ENCODE data around the gene UHMK1.
A peak's percentile ranks its signal among the peaks of the same experiment; 100 is the strongest.

UHMK1 gene

DNA sequence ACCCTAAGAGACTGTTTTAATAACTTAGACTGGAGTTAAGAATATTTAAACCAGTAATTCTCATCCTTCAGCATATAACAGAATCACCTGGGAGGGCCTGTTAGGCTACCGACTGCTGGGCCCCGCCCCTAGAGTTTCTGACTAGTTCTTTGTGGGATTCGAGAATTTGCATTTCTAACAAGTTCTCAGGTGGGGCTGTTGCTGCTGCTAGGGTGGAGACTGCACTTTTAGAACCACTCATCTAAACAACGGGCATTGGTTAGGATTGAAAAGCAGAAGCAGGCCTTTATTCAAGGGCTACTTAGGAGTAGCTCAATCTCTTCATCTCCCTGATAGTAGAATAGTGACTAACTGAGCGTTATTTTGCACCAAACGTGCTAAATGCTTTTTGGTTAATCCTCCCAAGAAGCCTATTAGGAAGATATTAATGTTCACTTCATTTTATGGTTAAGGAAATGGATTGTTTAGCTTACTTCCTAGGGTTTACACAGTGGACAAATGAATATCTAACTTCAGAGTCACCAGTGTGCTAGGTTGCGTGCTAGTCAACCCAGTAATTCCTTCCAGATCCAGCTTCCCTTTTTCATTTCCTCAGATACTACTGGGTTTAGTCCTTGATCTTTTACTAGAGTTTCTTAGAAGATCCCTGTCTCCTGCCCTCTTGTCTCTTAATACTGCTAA is 32.8 kb downstream of the UHMK1 start:
- DNase-seq (ENCODE audit: low read depth): no peak

DNA sequence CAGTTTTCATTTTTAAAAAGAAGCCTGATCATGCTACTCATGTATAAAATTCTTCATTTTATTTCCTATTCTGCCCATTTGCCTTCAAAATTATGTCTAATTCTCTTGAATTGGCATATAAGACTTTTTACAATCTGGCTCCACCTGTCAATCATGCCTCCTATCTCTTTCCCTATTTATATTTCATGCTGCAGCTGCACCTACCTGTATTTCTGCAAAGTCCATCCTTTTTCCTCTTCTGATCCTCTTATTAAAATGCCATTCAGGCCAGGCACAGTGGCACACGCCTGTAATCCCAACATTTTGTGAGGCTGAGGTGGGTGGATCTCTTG is 33.3 kb downstream of the UHMK1 start:
- no peak for DNase-seq (ENCODE audit: low read depth)

DNA sequence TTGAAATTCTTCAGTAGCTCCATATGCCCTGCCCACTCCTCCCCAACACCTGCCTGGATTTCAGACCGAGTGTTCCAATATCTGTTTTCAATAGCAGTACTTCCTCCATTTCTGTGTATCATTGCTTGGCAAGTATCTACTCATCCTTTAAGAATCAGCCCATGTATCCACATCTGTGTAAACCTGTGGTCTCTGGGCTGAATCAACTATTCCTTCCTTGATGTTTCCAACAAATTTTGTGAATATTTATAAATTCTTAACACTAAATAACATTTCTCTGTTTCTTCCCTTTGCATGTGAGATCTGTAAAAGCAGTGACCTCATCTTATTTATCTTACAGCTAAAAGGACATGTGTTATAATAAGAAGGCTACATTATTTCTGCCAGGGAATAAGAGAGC is 37.9 kb downstream of the UHMK1 start:
- DNase-seq (ENCODE audit: low read depth): no peak

DNA sequence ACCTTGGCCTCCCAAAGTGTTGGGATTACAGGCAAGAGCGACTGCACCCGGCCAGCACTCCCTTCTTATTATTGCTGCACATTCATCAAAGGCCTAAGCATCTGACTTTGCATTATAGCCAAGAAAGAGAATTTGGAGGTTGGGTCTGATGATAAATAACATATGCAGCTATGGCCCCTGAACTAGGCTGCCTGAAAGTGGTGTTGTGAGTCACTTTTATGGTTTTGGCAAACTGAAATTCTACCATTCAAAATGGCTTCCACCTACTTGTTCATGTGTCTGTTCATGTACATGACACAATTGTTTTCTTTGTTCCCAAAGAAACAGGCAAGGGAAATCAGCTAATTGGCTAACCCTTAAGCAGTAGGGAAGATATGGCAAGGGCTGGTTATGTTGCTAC is 38.9 kb downstream of the UHMK1 start:
- peak; percentile 65 for DNase-seq (ENCODE audit: low read depth)

DNA sequence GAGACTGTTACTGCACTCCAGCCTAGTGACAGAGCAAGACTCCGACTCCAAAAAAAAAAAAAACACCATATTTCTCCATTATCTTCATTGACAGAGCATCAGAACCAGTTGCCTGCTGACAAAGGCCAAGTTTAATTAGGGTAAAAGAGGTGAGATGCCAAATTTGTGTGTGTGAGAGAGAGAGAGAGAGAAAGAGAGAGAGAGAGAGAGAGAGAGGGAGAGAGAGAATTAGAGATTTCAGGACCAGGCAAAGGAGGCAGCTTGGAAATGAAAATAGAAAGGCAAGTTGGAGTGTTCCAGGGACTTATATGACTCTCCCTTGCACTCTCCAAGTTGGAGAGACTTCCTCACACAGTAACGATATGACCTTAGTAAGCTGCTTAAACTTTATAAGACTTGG is 39.6 kb downstream of the UHMK1 start:
- no peak for DNase-seq (ENCODE audit: low read depth)

DNA sequence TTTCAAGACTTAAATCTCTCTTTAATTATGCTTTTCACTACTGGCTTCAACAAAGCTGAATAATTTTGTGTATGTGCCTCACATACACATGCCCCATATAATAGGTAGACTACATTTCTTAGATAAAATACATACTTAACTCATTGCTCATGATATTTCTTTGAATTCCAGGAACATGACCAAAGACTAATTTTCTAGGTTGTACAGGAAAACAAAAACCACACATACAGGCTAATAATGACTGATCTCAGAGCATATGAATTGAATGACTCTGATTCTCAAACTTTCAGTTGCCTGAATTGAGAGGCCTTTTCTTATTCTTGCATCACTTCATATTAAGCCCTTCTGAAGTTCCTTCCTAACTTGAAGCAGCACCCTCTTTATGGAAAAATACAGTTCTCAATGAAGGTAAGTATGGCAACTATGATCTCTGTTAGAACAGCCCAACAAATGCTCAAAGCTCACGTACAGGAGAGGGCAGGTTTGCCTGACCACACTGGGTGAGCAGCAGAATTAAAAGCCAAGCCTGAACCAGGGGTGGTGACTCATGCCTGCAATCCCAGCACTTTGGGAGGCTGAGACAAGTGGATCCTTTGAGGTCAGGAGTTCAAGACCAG is 41.3 kb downstream of the UHMK1 start:
- DNase-seq (ENCODE audit: low read depth): peak; percentile 47

DNA sequence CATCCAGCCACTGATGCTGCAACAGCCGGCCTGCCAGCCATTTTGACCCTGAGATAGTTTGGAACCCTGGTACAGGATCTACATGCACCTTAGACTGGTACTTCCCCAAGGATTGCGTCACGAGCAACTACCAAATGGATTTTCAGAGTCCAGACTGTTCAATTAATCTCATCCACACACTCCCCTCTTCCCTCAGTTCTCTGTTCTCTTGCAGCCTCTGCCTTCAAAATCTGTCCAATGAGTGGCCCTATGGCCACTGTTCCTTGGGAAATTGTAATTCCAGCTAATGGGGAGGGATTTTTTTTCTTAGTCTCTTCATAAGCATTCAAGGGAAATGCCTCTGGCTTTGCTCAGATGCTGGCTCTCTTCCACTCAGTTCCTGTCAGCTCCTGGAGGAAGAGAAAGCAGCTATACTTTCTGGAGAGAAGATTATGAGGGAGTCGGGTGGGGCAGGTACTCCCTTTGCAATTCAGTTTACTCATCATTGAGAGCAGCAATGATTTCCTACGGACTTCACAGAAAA is 44.1 kb downstream of the UHMK1 start:
- DNase-seq (ENCODE audit: low read depth): peak; percentile 96

DNA sequence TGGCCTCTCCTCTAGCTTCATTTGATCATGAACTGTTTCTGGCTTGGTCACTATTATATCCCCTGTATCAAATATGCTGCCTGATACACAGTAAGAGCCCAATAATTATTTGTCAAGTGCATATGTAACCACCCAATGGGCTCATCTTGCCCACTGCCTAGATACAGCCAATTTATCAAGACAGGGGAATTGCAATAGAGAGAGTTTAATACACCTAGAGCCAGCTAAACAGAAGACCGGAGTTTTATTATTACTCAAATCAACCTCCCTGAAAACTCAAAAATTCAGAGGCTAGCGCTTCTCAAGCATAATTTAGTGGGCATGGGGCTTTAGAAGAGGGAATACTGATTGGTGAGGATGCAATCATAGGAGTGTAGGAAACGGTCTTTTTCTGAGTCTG is 45.6 kb downstream of the UHMK1 start:
- no peak for DNase-seq (ENCODE audit: low read depth)

DNA sequence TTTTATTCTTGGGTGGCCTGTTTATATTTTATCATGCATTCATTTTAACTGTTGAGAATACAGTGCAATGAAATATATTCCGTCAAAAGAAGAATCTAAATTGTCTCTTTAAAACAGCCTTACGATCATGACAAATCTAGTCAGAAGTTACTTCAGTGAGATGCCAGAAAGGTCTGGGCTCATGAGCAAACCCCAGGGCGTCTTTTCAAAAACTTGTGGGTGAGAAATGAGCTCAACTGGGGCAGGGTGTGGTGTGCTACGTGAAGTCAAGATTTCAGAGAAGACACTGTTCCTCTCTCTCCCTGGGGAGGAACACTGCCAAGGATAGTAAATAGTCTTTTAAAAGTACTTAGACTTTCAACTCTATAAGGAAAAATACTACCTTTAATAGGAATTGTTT is 50.6 kb downstream of the UHMK1 start:
- DNase-seq (ENCODE audit: low read depth): peak; percentile 76

DNA sequence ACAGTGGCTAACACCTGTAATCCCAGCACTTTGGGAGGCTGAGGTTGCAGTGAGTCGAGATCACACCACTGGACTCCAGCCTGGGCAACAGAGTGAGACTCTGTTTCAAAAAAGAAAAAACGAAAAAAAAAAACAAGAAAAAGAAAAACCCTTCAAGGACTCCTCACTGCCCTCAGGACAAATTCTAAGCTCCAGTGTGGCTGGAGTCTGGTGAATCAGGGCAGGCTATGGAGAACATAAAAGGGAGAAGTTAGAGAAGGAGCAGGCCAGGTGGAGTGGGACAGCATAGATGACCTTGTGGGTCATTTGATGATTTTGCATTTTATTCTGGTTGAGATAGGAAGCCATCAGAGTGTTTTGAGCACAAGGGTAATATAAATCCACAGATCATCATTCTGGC is 51.4 kb downstream of the UHMK1 start:
- DNase-seq (ENCODE audit: low read depth): no peak

DNA sequence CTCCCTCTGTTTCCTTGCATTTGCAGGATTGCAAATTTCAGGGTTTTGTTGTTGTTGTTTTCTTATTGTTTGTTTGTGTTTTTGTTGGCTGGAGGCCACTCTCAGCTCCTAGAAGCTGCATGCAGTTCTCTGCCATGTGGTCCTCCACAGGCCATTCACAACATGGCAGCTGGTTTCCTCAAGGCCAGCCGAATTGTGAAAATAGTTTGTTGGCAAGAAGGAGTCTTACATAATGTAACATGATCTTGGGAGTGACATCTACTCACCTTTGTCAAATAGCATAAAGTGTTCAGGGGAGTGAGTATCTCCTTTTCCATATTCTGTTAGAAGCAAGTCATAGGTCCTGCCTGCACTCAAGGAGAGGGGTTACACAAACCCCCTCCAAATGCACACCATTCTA is 53.3 kb downstream of the UHMK1 start:
- DNase-seq (ENCODE audit: low read depth): no peak

DNA sequence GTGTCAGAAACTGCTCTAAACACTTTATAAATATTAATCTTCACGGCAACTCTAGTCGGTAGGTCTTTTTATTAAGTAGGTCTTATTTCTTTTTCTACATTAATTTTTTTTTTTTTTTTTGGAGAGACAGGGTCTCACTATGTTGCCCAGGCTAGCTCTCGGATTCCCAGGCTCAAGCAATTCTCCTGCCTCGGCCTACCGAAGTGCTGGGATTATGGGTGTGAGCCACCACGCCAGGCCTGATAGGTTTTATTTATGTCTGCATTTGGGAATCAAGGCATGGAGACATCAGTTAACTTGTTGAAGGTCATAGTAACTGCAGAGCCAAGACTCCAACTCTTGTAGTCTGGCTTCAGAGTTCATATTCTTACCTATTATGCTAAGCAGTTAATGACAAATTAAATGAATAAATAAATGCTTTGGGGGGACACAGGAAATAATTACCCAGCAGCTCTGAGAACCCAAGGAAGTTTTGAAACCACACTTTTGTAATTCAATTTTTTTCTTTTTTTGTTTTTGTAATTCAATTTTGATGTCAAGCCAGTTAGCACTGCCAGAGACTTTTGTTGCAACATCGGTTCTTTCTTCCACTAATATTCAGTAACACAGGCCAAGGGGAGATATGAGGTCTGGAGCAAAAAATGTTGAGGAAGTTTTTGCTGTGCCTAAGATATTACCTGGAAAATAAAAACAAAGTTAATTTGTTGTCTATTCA is 54.5 kb downstream of the UHMK1 start:
- peak; percentile 51 for DNase-seq (ENCODE audit: low read depth)

DNA sequence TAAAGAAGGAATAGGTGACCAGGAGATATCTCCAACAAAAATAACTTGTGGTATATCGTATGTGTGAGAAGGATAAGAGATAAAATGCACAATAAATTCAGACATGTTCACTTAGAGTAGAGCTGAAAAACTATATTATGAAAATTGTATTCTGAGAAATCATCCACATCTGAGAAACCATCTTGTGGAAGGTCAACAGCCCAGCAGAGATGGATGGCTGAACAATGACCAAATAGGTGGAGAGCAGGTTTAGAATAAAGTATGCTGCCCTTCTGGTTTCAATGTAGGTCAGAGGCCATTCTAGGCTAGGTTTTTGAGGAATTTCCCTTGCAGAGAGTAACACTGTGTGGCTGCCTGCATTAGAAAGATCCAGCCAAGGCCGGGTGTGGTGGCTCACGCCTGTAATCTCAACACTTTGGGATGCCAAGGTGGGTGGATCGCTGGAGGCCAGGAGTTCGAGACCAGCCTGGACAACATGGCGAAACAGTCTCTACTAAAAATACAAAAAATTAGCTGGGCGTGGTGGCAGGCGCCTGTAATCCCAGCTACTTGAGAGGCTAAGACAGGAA is 55.1 kb downstream of the UHMK1 start:
- DNase-seq (ENCODE audit: low read depth): no peak

DNA sequence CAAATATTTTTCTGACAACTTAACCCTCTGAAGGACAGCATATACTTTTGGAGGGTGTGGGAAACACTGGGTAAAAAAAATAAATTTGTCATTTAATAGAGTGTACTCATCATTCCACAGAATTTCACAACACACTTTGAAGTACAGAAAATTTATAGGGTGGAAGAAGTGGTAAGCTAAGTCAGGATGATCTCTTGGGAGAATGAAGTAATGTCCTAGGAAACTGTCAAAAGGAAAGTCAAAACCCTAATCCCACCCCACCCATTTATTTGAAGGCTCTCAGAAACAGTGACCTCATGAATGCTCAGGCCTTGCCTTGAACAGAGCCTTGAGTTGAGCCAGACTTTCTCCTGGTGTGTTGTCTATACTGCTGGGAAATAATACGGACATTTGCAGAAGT is 56.6 kb downstream of the UHMK1 start:
- DNase-seq (ENCODE audit: low read depth): peak; percentile 55

DNA sequence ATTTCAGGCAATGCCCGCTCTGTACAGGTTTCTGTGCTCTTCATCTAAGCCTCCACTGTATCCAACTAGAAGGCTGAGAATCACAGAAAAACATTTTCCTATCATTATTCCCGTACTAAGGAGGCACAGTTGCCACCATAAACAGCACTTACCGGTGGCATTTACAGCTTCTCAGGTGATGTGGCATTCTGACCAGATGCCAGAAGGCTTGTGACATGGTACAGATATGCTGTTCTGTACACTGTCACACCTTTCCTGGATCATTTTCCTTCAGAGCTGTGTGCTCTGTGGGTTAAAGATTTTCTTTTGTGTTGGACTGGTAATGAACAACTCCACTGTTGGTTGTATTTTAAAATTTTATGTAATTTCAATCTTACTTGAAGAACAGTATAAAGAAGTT is 59.9 kb downstream of the UHMK1 start:
- no peak for DNase-seq (ENCODE audit: low read depth)

DNA sequence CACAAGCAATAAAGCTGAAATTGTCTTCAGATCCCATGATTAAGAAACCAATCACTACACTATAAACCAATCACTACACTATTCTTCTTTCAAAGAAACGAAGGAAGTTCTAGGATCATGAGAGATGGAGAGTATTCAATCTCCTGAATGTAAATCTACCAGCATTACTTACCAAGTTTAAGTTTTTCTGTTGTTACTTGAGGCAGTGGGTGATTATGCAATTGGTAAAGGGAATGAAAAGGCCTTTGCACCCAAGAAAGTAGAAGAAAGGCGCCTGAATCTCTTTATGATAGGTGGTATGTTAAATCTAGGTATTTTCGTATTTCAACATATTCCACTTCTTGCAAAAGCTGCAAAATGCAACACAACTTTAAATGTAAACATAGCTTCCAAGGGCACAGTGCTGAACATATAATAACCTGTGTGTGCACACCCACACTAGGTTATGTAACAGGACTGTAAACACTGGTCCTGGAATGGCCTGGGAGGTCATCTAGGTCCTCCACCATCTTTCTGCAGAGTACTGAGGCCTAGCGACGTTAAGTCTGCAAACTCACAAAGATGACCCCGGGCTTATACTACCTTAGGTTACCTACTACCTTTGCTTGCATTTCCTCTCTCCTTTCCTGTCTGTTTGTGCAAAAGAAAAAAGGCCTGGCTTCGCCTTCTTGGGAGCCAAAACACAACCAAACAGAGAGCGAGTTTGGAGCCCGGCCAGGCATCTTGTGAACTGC is 62.9 kb downstream of the UHMK1 start:
- no peak for DNase-seq (ENCODE audit: low read depth)

DNA sequence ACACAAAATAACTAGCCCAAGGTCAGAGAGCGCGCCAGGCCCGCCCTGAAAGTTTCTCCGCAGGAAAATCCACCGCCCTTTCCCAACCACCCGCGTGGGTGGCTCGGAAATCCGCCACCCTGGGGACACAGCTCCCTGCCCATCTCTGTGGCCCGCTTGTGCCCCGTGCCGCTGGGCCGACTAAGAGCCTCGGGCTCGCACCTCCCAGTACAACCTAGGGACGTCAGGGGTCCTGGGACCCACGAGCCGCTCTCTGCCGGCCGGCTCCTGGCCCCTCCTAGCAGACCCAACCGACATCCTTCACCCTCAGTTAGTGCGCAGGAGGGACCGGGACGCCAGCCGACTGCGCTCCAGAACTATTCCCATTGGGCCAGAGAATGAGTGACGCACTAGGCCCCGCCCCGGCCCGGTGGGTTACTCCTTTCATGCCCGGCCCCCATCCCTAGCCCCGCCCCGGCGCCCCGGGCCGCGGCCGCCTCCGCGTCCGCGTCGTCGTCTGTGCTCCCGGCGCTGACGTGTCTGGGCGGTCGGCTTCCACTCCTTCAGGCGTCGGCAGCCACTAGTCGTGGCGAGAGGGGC is 63.5 kb downstream of the UHMK1 start:
- DNase-seq (ENCODE audit: low read depth): peak; percentile 96

DNA sequence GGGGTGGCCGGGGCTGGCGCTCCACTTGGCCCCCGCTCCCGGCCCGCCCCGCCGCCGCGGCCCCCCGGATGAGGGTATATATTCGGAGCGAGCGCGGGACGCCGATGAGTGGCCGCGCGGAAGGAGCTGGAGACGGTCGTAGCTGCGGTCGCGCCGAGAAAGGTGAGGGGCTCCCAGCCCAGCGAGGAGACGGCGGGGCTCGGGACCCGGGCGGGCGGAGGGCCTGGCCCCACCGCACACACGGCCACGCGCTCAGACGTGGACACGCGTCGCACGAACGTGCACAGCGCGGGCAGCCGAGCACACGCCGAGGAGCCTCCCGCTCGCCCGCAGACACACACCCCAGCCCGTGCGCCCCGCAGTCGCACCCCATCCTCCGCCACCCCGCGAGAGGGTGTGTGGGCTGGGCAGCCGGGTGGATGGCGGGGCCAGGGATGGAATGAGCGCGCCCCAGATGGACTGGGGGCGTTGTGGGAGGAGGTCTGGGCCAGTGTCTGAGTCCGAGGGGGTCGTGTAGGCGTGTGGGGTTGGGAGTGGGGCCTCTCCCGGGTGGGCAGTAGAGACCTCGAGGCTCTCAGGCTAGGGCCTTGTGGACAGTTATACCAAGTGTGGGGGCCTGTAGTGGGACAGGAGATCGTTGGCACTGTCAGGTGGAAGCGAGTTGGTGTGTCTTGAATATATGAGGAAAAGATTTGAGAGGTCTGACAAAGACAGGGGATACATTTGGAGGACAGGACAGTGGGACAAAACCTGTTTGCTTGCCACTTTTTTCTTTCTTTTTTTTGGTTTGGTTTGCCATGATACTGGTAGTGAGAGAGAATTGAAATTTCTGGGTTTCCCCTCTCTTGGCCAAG is 64.2 kb downstream of the UHMK1 start, which contains the start of gene UAP1:
Gene UAP1, plus strand, starts transcription at position 107 of the 854 bp plus-strand sequence. CDS start 4,347 bp downstream, outside the sequence.
- no peak for DNase-seq (ENCODE audit: low read depth)

DNA sequence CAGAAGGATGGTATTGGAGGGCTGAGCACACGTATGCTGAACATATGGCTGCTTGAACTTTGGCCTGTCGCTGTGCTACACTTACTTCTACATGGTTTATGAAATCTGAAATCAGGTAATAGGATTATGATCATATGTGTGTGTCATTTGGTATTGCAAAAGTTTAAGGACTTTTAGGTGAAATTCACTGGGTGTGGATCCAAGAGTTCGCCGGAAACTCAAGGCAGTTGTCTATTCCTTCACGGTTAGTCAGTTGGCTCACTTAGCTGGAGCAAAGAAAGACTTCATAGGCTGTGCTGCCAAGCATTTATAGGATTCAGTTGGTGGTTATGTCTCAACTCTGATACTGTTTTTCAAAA is 64.8 kb downstream of the UHMK1 start:
- peak; percentile 62 for DNase-seq (ENCODE audit: low read depth)

DNA sequence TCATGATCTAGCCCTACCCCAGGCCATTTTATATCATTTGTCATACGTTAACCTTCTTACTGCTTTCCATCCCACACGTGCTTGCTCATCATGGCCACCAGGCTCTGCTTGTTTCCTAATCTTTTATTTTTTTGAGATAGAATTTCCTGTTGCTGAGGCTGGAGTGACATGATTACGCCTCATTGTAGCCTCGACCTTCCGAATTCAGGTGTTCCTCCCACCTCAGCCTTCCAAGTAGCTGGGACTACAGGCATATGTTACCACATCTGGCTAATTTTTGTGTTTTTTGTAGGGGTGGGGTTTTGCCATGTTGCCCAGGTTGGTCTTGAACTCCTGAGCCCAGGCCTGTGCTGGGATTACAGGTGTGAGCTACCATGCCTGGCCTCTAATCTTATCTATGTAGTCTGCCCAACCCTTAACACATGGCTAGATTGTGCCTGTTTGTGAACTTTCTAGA is 67.2 kb downstream of the UHMK1 start:
- no peak for DNase-seq (ENCODE audit: low read depth)

DNA sequence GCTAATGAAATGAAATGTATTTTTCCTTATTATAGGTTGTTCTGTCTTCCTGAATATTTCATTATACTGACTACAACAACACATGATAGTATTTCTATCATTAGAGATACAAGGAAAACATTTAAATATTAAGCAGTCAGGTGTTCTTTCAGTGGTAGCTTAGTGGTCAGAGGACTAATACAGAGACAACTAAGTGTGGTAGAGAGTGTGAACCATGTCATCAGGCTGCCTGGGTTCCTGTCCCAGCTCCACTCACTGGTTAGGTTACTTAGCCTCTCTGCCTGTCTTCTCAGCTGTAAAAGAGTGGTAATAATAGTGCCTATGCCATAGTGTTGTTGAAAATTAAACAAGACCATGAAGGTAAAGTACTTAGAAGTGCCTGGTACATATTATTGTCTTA is 67.8 kb downstream of the UHMK1 start:
- DNase-seq (ENCODE audit: low read depth): no peak

Data from stromal cell of bone marrow (primary cell).